ENCODE results near the gene ZNF214. TPM values are rescaled to one million over a fixed set of nuclear protein-coding genes. Genes with fewer than 3 reads are reported as not detected.

The ZNF214 gene
- total RNA-seq, 2 donors from 2014 or later: 3.1 to 3.6 TPM

DNA sequence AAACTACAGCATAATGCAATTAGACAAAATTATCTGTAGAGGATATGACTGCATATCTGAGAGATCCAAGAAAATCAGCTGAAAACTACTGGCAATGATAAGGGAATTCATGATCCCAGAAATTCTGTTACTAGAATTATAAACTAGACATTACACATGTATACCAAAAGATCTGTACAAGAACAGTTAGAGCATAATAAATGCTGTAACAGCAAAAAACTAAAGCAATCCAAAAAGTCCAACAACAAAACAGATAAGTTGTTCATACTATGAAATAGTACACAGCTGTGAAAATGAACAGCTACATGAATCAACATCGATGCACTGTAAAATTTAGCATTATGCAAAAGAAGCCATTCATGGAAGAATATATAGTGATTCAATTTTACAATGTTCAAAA lies 6.0 kb downstream of the ZNF214 start:
- intact Hi-C loops (cut with DNase I): no loop called here

GRCh38 chr11:7004482-7004881 lies 15.7 kb downstream of the ZNF214 start:
- H3K4me1 ChIP-seq (replicated peaks): no peaks in the 10 kb centered on the region
- no peak overlapping the region for H3K4me3 ChIP-seq
- H3K36me3 ChIP-seq: no peaks in the 10 kb centered on the region
- TF ChIP-seq POLR2AphosphoS5 (IDR thresholded peaks at IDR 0.05) (no peak), POLR2A (IDR thresholded peaks at IDR 0.05) (no peak), CTCF (IDR thresholded peaks at IDR 0.05) (no peak)
- no peak overlapping the region for H3K27ac ChIP-seq
- no peaks in the 10 kb centered on the region for H3K27me3 ChIP-seq (replicated peaks; ENCODE audit: insufficient read depth)
- DNase-seq (ENCODE audit: low spot score): no peak
- H3K9me3 ChIP-seq: no peaks in the 10 kb centered on the region
- WGBS: 59% methylated on average over 3 of the region's 3 CpGs
- intact Hi-C loops (cut with DNase I): no loop called here

More for the DNA sequence above, 6.0 kb downstream of the ZNF214 start:
- no peak for DNase-seq (ENCODE audit: low spot score)
- TF ChIP-seq POLR2AphosphoS5 (IDR thresholded peaks at IDR 0.05) (no peak), POLR2A (IDR thresholded peaks at IDR 0.05) (no peak), CTCF (IDR thresholded peaks at IDR 0.05) (no peak)
- no peaks in the 10 kb centered on the region for H3K27me3 ChIP-seq (replicated peaks; ENCODE audit: insufficient read depth)
- no peaks in the 10 kb centered on the region for H3K36me3 ChIP-seq
- 97% methylated on average over 1 of the region's 1 CpG for WGBS
- no peaks in the 10 kb centered on the region for H3K9me3 ChIP-seq
- H3K4me1 ChIP-seq (replicated peaks): no peaks in the 10 kb centered on the region
- no peak overlapping the region for H3K4me3 ChIP-seq
- H3K27ac ChIP-seq: no peak overlapping the region

DNA sequence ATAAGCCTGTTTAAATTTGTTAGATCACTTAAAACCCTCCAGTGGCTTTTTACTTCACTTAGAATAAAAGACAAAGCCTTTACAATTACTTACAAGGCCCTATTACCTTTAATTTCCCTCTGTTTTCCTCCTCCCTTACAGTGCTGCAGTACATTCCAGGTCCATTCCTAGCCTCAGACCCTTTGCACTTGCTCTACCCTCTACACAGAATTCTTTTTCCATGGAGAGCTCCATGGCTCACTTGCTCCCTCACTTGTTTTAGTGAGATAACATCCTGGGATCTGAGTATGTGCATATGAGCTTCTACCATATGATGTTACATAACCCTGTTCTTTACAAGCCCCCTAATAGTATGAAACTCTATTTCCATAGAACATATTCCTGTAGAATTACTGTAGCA lies 24.4 kb downstream of the ZNF214 start:
- intact Hi-C loops (cut with DNase I): no loop called here
- H3K27me3 ChIP-seq (replicated peaks; ENCODE audit: insufficient read depth): no peaks in the 10 kb centered on the region
- no peaks in the 10 kb centered on the region for H3K36me3 ChIP-seq
- DNase-seq (ENCODE audit: low spot score): no peak
- no peaks in the 10 kb centered on the region for H3K9me3 ChIP-seq
- H3K27ac ChIP-seq: no peak overlapping the region
- TF ChIP-seq POLR2AphosphoS5 (IDR thresholded peaks at IDR 0.05): no peak
- no peak for TF ChIP-seq CTCF (IDR thresholded peaks at IDR 0.05)
- no peak for TF ChIP-seq POLR2A (IDR thresholded peaks at IDR 0.05)
- H3K4me1 ChIP-seq (replicated peaks): no peaks in the 10 kb centered on the region
- no peak overlapping the region for H3K4me3 ChIP-seq

DNA sequence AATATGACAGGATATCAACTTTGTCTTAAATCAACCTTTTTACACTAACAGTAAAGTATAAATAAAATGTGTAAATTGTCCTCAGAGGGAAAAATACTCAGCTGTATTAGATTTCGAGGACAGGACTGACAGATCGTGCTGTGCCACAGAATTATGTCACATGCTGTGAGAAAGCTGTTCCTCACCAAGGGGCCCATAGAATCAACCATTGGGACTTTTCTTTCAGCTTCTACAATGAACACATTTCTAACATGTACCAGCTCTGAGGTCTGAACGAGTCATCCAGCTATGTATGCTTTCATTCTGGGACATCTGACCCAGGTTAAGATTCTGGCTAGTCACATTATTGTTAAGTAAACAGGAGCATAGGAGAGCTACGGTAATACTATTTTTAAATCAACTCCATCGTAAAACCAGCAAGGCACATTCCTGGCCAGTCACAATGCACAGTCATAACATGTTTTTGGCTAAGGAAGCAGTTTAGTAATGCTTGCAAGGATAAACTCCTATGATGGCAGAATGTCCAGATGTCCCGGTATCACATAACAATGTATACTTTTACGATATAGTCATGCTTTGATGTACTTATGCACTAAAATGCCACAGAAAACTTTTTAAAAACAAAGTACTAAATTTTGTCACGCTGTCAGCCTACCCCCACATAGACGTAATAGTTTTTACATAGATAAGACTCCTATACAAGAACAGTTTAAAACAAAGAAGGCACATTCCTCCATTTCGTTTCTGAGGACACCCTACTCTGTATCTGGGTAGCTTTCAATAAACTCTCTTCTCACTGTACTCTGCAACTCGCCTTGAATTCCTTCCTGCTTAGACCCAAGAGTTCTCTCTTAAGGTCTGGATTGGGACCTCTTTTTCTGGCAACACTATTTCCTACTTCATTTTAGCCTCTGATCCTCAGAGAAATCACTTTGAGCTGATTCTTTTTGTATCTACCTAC lies 27.4 kb downstream of the ZNF214 start:
- H3K27ac ChIP-seq: peak overlapping the region; percentile 57 to 66
- TF ChIP-seq POLR2AphosphoS5 (IDR thresholded peaks at IDR 0.05): peak; percentile 90
- TF ChIP-seq POLR2A (IDR thresholded peaks at IDR 0.05): no peak
- no peak for TF ChIP-seq CTCF (IDR thresholded peaks at IDR 0.05)
- 13% methylated on average over 11 of the region's 11 CpGs for WGBS
- no peaks in the 10 kb centered on the region for H3K36me3 ChIP-seq
- H3K4me3 ChIP-seq: no peak overlapping the region
- intact Hi-C loops (cut with DNase I): no loop called here
- peak; percentile 65 for DNase-seq (ENCODE audit: low spot score)
- H3K9me3 ChIP-seq: no peaks in the 10 kb centered on the region
- H3K27me3 ChIP-seq (replicated peaks; ENCODE audit: insufficient read depth): no peaks in the 10 kb centered on the region
- no peaks in the 10 kb centered on the region for H3K4me1 ChIP-seq (replicated peaks)

DNA sequence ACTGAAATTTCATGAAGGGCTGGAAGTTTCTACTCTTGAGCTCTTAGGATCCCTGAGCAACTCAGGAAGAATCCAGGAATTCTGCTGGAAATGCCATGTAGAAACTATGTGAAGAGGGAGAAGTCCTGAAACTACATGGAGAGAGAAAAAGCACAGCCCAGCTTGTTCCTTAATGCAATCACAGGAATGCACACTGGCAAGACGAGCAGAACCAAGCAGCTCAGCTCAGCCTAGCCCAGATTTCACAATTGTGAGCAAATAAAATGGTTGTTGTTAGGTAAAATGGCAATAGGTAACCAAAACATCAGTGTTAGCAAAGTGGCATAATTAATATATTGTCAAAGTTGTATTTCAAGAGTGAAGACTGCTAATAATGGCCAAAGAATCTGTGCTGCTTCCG lies 28.1 kb downstream of the ZNF214 start:
- TF ChIP-seq POLR2AphosphoS5 (IDR thresholded peaks at IDR 0.05) (peak; percentile 24), CTCF (IDR thresholded peaks at IDR 0.05) (no peak), POLR2A (IDR thresholded peaks at IDR 0.05) (no peak)
- 52% methylated on average over 2 of the region's 2 CpGs for WGBS
- H3K4me3 ChIP-seq: no peak overlapping the region
- no peaks in the 10 kb centered on the region for H3K36me3 ChIP-seq
- H3K4me1 ChIP-seq (replicated peaks): no peaks in the 10 kb centered on the region
- no peaks in the 10 kb centered on the region for H3K27me3 ChIP-seq (replicated peaks; ENCODE audit: insufficient read depth)
- H3K27ac ChIP-seq: peak overlapping the region; percentile 57 to 66
- DNase-seq (ENCODE audit: low spot score): peak; percentile 35
- intact Hi-C loops (cut with DNase I): no loop called here
- H3K9me3 ChIP-seq: no peaks in the 10 kb centered on the region

All from prostate gland (tissue), 2 donors.